Measurements from ENCODE around the gene RBFOX1. TPM values are rescaled to one million over a fixed set of nuclear protein-coding genes. Genes with fewer than 3 reads are reported as not detected.

The RBFOX1 gene
- total RNA-seq, 1 donor from 2014 or later = 0.84 TPM

DNA sequence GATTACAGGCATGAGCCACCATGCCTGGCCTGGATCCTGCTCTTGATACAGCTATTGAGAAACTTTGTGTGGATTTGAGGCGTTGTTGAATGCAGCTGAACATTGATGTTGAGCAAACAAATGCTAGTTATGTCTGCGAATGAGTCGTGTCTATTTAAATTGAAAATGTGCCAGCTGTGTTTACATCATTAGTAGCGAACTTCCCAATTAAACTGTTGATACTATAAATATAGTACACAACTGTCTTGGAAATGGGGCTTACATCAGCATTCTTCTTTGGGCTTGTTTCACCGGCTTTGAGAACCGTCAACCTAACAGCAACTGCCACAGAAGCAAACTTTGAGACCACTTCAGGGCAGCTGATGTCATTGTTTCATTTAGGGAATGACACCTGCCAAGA is 251.9 kb downstream of the RBFOX1 start:
- DNase-seq (ENCODE audit: low read depth) = no peak
- Mint-ChIP-seq H3K4me3 (ENCODE audit: unreplicated experiment) (no peak overlapping the region), H3K36me3 (ENCODE audit: low read depth, unreplicated experiment) (peaks cover 1% of the 10 kb centered on the region), H3K27me3 (ENCODE audit: low read depth, unreplicated experiment) (peaks cover 7% of the 10 kb centered on the region), H3K4me1 (ENCODE audit: low read depth, unreplicated experiment) (peaks cover 3% of the 10 kb centered on the region), H3K27ac (ENCODE audit: unreplicated experiment) (no peak overlapping the region), H3K9me3 (ENCODE audit: unreplicated experiment) (no peaks in the 10 kb centered on the region)
- no peaks in the 10 kb centered on the region for H4K20me1 ChIP-seq (ENCODE audit: insufficient read depth, low read length)
- H3K27me3 ChIP-seq (ENCODE audit: insufficient read depth, low read length) = no peaks in the 10 kb centered on the region
- TF ChIP-seq, protein P1, sequence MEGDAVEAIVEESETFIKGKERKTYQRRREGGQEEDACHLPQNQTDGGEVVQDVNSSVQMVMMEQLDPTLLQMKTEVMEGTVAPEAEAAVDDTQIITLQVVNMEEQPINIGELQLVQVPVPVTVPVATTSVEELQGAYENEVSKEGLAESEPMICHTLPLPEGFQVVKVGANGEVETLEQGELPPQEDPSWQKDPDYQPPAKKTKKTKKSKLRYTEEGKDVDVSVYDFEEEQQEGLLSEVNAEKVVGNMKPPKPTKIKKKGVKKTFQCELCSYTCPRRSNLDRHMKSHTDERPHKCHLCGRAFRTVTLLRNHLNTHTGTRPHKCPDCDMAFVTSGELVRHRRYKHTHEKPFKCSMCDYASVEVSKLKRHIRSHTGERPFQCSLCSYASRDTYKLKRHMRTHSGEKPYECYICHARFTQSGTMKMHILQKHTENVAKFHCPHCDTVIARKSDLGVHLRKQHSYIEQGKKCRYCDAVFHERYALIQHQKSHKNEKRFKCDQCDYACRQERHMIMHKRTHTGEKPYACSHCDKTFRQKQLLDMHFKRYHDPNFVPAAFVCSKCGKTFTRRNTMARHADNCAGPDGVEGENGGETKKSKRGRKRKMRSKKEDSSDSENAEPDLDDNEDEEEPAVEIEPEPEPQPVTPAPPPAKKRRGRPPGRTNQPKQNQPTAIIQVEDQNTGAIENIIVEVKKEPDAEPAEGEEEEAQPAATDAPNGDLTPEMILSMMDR (IDR thresholded peaks at IDR 0.05; ENCODE audit: insufficient read depth, low read depth, low read length) = no peak
- no peak for TF ChIP-seq EZH2 (IDR thresholded peaks at IDR 0.05; ENCODE audit: insufficient read depth, low read length)
- H3K27ac ChIP-seq (ENCODE audit: low read depth, low read length) = no peak overlapping the region
- H3K4me3 ChIP-seq (ENCODE audit: insufficient read depth, low read depth, low read length) = no peak overlapping the region
- no peaks in the 10 kb centered on the region for H3K9me3 ChIP-seq (ENCODE audit: insufficient read depth, low read depth, low read length)
- H3K9ac ChIP-seq (ENCODE audit: low read length) = no peak overlapping the region
- no peaks in the 10 kb centered on the region for H3K79me2 ChIP-seq (ENCODE audit: insufficient read depth, low read length)
- no peak for FAIRE-seq
- no peaks in the 10 kb centered on the region for H3K4me1 ChIP-seq (ENCODE audit: insufficient read depth, low read length)
- H2AFZ ChIP-seq (ENCODE audit: low read depth, low read length) = no peak overlapping the region
- H3K4me2 ChIP-seq (ENCODE audit: low read length) = no peak overlapping the region
- no peaks in the 10 kb centered on the region for H3K36me3 ChIP-seq (ENCODE audit: insufficient read depth, low read length)

DNA sequence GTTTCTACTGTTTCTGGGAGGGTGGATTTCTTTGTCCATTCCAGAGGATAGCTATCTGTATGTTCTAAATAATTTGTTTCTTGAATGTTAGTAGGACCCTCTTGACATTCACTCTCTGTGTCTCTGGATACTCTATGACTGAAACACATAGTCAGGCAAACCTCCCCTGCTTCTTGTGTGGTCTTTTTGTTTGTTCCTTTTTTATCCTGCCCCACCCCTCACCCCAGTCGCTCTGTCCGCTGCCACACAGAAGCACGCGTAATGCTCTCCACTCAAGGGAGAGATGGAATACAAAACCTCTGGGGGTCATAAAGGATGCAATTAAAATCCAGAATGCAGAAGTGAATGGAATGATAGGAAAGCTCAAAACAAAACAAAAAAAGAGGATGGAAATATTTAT is 253.1 kb downstream of the RBFOX1 start:
- no peak for FAIRE-seq
- TF ChIP-seq, protein P1 (IDR thresholded peaks at IDR 0.05; ENCODE audit: insufficient read depth, low read depth, low read length) = no peak
- TF ChIP-seq EZH2 (IDR thresholded peaks at IDR 0.05; ENCODE audit: insufficient read depth, low read length) = no peak
- H3K27ac Mint-ChIP-seq (ENCODE audit: unreplicated experiment) = no peak overlapping the region
- Histone ChIP-seq H3K4me1 (ENCODE audit: insufficient read depth, low read length) (no peaks in the 10 kb centered on the region), H3K27ac (ENCODE audit: low read depth, low read length) (no peak overlapping the region), H3K4me2 (ENCODE audit: low read length) (no peak overlapping the region), H2AFZ (ENCODE audit: low read depth, low read length) (no peak overlapping the region), H3K9me3 (ENCODE audit: insufficient read depth, low read depth, low read length) (no peaks in the 10 kb centered on the region), H3K36me3 (ENCODE audit: insufficient read depth, low read length) (no peaks in the 10 kb centered on the region), H4K20me1 (ENCODE audit: insufficient read depth, low read length) (no peaks in the 10 kb centered on the region), H3K9ac (ENCODE audit: low read length) (no peak overlapping the region), H3K27me3 (ENCODE audit: insufficient read depth, low read length) (no peaks in the 10 kb centered on the region), H3K79me2 (ENCODE audit: insufficient read depth, low read length) (no peaks in the 10 kb centered on the region), H3K4me3 (ENCODE audit: insufficient read depth, low read depth, low read length) (no peak overlapping the region)
- H3K4me3 Mint-ChIP-seq (ENCODE audit: unreplicated experiment) = no peak overlapping the region
- H3K9me3 Mint-ChIP-seq (ENCODE audit: unreplicated experiment) = no peaks in the 10 kb centered on the region
- peaks cover 1% of the 10 kb centered on the region for H3K36me3 Mint-ChIP-seq (ENCODE audit: low read depth, unreplicated experiment)
- no peak for DNase-seq (ENCODE audit: low read depth)
- H3K27me3 Mint-ChIP-seq (ENCODE audit: low read depth, unreplicated experiment) = peaks cover 7% of the 10 kb centered on the region
- peaks cover 4% of the 10 kb centered on the region for H3K4me1 Mint-ChIP-seq (ENCODE audit: low read depth, unreplicated experiment)

DNA sequence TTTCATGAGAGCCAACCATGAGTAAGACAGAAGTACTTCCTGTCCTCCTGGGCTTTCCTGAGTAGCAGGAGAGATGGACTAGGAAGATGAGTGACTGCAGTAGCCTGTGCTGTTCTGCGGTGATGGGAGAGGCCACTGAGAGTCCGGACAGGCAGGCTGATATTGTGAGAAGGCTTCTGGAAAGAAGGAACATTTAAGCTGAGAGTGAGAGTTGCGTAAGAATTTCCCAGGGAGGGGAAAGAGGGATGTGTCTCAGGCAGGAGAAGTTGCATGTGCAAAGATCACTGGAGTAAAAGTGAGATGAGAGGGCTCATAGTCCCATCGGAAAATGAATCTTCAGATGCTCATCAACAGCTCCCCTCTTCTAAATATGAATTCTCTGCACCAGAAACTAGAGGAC is 258.3 kb downstream of the RBFOX1 start:
- Histone ChIP-seq H3K79me2 (ENCODE audit: insufficient read depth, low read length) (no peaks in the 10 kb centered on the region), H3K36me3 (ENCODE audit: insufficient read depth, low read length) (no peaks in the 10 kb centered on the region), H4K20me1 (ENCODE audit: insufficient read depth, low read length) (no peaks in the 10 kb centered on the region), H3K4me1 (ENCODE audit: insufficient read depth, low read length) (no peaks in the 10 kb centered on the region), H3K9ac (ENCODE audit: low read length) (no peak overlapping the region), H3K4me3 (ENCODE audit: insufficient read depth, low read depth, low read length) (no peak overlapping the region), H3K27me3 (ENCODE audit: insufficient read depth, low read length) (no peaks in the 10 kb centered on the region), H3K27ac (ENCODE audit: low read depth, low read length) (no peak overlapping the region), H3K4me2 (ENCODE audit: low read length) (no peak overlapping the region), H2AFZ (ENCODE audit: low read depth, low read length) (no peak overlapping the region), H3K9me3 (ENCODE audit: insufficient read depth, low read depth, low read length) (no peaks in the 10 kb centered on the region)
- H3K27ac Mint-ChIP-seq (ENCODE audit: unreplicated experiment) = no peak overlapping the region
- H3K27me3 Mint-ChIP-seq (ENCODE audit: low read depth, unreplicated experiment) = no peaks in the 10 kb centered on the region
- TF ChIP-seq EZH2 (IDR thresholded peaks at IDR 0.05; ENCODE audit: insufficient read depth, low read length) = no peak
- TF ChIP-seq, protein P1 (IDR thresholded peaks at IDR 0.05; ENCODE audit: insufficient read depth, low read depth, low read length) = no peak
- peaks cover 5% of the 10 kb centered on the region for H3K4me1 Mint-ChIP-seq (ENCODE audit: low read depth, unreplicated experiment)
- FAIRE-seq (no peak), DNase-seq (ENCODE audit: low read depth) (no peak)
- H3K36me3 Mint-ChIP-seq (ENCODE audit: low read depth, unreplicated experiment) = no peaks in the 10 kb centered on the region
- H3K9me3 Mint-ChIP-seq (ENCODE audit: unreplicated experiment) = no peaks in the 10 kb centered on the region
- no peak overlapping the region for H3K4me3 Mint-ChIP-seq (ENCODE audit: unreplicated experiment)
